Measurements from ENCODE around the gene TAMALIN. TPM values are rescaled to one million over a fixed set of nuclear protein-coding genes. Genes with fewer than 3 reads are reported as not detected.
A peak's percentile ranks its signal among the peaks of the same experiment; 100 is the strongest.

The TAMALIN gene
- total and polyA plus RNA-seq, 10 donors, result 25.5 to 141 (median 45.2) TPM

DNA sequence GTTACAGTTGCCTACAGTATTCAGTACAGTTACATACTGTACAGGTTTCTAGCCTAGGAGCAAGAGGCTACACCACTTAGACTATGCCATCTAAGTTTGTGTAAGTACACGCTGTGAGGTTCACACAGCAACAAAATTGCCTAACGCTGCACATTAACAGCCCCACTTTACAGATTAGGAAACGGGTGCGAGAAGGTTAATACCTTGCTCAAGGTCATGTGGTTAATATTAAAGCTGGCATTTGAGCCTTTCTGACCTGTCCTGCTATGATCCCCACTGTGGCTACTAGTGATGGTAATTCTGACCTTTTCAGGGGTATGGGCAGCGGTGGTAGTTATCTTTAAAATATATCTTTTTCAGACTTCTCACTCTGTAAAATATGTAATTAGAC, 34.3 kb upstream of the TAMALIN start:
- intact Hi-C loops (cut with DNase I; ENCODE audit: low total_unique reads), result no loop called here
- Histone ChIP-seq H3K4me1 (peaks cover 49 to 99% (median 67%) of the 10 kb centered on the region in 6 donors), H3K27ac (peak overlapping the region; percentile 45 to 90 (median 85)), H3K36me3 (peaks cover 0 to 23% (median 17%) of the 10 kb centered on the region in 6 donors), H3K9me3 (no peaks in the 10 kb centered on the region), H3K4me3 (peak overlapping the region in 1 of 8 donors; percentile 45), H3K27me3 (replicated peaks in 1 of 7) (no peaks in the 10 kb centered on the region)
- WGBS, 5 donors, result 16 to 36% (median 24%) methylated on average over 5 of the region's 5 CpGs
- no peak for DNase-seq
- no peak for TF ChIP-seq POLR2A (IDR thresholded peaks at IDR 0.05)
- no peak for TF ChIP-seq POLR2AphosphoS5 (IDR thresholded peaks at IDR 0.05)
- TF ChIP-seq, protein P1, sequence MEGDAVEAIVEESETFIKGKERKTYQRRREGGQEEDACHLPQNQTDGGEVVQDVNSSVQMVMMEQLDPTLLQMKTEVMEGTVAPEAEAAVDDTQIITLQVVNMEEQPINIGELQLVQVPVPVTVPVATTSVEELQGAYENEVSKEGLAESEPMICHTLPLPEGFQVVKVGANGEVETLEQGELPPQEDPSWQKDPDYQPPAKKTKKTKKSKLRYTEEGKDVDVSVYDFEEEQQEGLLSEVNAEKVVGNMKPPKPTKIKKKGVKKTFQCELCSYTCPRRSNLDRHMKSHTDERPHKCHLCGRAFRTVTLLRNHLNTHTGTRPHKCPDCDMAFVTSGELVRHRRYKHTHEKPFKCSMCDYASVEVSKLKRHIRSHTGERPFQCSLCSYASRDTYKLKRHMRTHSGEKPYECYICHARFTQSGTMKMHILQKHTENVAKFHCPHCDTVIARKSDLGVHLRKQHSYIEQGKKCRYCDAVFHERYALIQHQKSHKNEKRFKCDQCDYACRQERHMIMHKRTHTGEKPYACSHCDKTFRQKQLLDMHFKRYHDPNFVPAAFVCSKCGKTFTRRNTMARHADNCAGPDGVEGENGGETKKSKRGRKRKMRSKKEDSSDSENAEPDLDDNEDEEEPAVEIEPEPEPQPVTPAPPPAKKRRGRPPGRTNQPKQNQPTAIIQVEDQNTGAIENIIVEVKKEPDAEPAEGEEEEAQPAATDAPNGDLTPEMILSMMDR (IDR thresholded peaks at IDR 0.05 in 8 of 11, conservative IDR thresholded peaks at IDR 0.05 in 3 of 11), result no peak

DNA sequence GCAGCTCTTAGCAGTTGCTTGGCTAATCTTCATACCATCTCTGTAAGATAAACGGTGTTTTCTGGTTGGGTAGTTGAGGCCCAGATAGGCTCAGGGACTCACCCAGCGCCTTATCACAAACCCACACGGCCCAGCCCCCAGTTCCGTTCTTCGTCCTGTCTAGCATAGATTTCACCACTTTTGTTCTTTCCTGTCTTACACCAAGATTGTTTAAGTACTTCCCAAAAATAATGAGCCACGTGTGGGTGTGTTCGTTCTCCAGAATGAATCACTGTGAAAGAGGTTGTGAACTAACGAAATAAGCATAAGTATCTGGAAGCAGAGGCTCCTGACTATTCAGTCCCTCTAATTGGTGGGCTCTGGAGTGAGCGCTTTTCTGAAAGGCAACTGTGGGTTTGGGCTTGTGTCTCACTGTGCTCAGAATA, 33.9 kb upstream of the TAMALIN start:
- TF ChIP-seq, protein P1 (IDR thresholded peaks at IDR 0.05 in 8 of 11, conservative IDR thresholded peaks at IDR 0.05 in 3 of 11), result peak in 1 of 11 experiments; percentile 18
- peak in 1 of 3 donors; percentile 65 for TF ChIP-seq POLR2AphosphoS5 (IDR thresholded peaks at IDR 0.05)
- TF ChIP-seq POLR2A (IDR thresholded peaks at IDR 0.05), result no peak
- 6 to 12% (median 8%) methylated on average over 9 of the region's 9 CpGs for WGBS, 5 donors
- Histone ChIP-seq H3K36me3 (peaks cover 0 to 26% (median 18%) of the 10 kb centered on the region in 6 donors), H3K9me3 (no peaks in the 10 kb centered on the region), H3K27ac (peak overlapping the region in 7 of 8 donors; percentile 75 to 90 (median 87)), H3K27me3 (replicated peaks in 1 of 7) (no peaks in the 10 kb centered on the region), H3K4me1 (peaks cover 49 to 100% (median 67%) of the 10 kb centered on the region in 6 donors), H3K4me3 (peak overlapping the region in 1 of 8 donors; percentile 45)
- intact Hi-C loops (cut with DNase I; ENCODE audit: low total_unique reads), result no loop called here
- DNase-seq, result peak; percentile 90

DNA sequence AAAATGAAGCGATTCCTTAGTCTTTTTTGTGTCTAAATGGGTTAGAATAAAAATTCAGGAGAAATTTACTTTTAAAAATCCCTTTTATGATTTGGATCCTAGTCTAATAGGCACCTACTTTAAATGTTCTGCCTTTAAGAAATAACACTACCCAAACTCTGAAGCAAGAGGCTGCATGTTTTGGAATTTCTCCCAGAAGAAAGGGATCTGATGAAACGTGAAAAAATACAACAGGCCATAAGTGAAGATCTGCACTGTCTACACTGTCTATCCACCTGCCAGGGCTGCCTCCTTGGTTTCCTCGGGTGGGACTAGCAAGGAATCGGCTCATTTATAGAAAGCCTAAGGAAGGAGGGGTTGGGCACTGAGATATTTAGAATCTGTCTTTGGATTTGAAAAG, 33.2 kb upstream of the TAMALIN start:
- Histone ChIP-seq H3K27ac (peak overlapping the region in 7 of 8 donors; percentile 75 to 90 (median 87)), H3K27me3 (replicated peaks in 1 of 7) (no peaks in the 10 kb centered on the region), H3K9me3 (no peaks in the 10 kb centered on the region), H3K4me1 (peaks cover 49 to 99% (median 67%) of the 10 kb centered on the region in 6 donors), H3K36me3 (peaks cover 0 to 33% (median 18%) of the 10 kb centered on the region in 6 donors), H3K4me3 (peak overlapping the region in 1 of 8 donors; percentile 45)
- WGBS, 5 donors, result 72 to 83% (median 74%) methylated on average over 4 of the region's 4 CpGs
- TF ChIP-seq POLR2AphosphoS5 (IDR thresholded peaks at IDR 0.05), result no peak
- intact Hi-C loops (cut with DNase I; ENCODE audit: low total_unique reads), result no loop called here
- DNase-seq, result no peak

DNA sequence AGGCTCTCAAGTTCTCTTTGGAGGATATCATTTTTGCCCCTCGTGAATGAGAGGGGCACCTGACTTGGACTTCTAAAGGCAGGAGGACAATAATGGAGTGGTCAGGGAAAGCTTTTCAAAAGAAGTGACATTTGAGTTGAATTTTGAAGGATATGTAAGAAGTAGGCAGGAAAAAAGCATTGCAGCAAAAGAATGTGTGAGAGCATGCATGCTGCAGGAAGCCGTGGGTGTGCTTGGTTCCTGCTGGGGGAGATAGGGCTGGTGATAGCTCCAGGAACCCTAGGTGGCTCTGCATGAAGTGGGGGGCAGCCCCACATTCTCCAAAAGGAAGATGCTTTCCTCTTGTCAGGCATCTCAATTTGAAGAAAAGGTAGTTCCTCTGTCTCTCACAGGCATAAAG, 32.1 kb upstream of the TAMALIN start:
- H3K27ac ChIP-seq, result peak overlapping the region in 4 of 8 donors; percentile 87 to 90 (median 88)
- intact Hi-C loops (cut with DNase I; ENCODE audit: low total_unique reads), result no loop called here
- DNase-seq, result no peak
- H3K27me3 ChIP-seq (replicated peaks in 1 of 7), result no peaks in the 10 kb centered on the region
- no peak for TF ChIP-seq POLR2AphosphoS5 (IDR thresholded peaks at IDR 0.05)
- WGBS, 5 donors, result 5 to 26% (median 22%) methylated on average over 2 of the region's 2 CpGs
- no peaks in the 10 kb centered on the region for H3K9me3 ChIP-seq
- H3K36me3 ChIP-seq, result peaks cover 0 to 44% (median 18%) of the 10 kb centered on the region in 6 donors
- no peak overlapping the region for H3K4me3 ChIP-seq
- peaks cover 49 to 91% (median 67%) of the 10 kb centered on the region in 6 donors for H3K4me1 ChIP-seq

DNA sequence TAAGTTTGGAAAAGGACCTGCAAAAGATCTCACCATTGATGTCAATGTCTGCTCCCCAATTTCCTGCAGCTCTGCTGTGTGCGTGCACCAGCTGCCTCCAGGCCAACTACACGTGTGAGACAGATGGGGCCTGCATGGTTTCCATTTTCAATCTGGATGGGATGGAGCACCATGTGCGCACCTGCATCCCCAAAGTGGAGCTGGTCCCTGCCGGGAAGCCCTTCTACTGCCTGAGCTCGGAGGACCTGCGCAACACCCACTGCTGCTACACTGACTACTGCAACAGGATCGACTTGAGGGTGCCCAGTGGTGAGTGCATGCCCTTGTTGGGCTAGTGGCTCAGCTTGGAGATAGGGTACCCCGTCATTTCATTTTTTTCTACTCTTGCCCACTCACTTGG, 31.6 kb upstream of the TAMALIN start:
- Histone ChIP-seq H3K27ac (peak overlapping the region in 4 of 8 donors; percentile 87 to 90 (median 88)), H3K36me3 (peaks cover 0 to 44% (median 18%) of the 10 kb centered on the region in 6 donors), H3K4me1 (peaks cover 49 to 91% (median 68%) of the 10 kb centered on the region in 6 donors), H3K27me3 (replicated peaks in 1 of 7) (no peaks in the 10 kb centered on the region), H3K4me3 (no peak overlapping the region), H3K9me3 (no peaks in the 10 kb centered on the region)
- DNase-seq, result no peak
- WGBS, 5 donors, result 53 to 94% (median 83%) methylated on average over 4 to 8 of the region's 8 CpGs
- TF ChIP-seq POLR2AphosphoS5 (IDR thresholded peaks at IDR 0.05), result no peak
- TF ChIP-seq, protein P1 (IDR thresholded peaks at IDR 0.05 in 8 of 11, conservative IDR thresholded peaks at IDR 0.05 in 3 of 11), result no peak
- no peak for TF ChIP-seq POLR2A (IDR thresholded peaks at IDR 0.05)
- intact Hi-C loops (cut with DNase I; ENCODE audit: low total_unique reads), result no loop called here

Measured in spleen (tissue), 11 donors.